Neural crest cell (in vitro differentiated cells): ENCODE data around the gene ZNF423. TPM values are rescaled to one million over a fixed set of nuclear protein-coding genes. Genes with fewer than 3 reads are reported as not detected.

Experiments
- DNase-seq: peaks from one replicate; pipeline ENCODE4 v3.0.0; 2021; ENCODE audit warnings: low read depth, mixed read lengths, low spot score
- H3K27ac Mint-ChIP-seq: one replicate; pipeline ENCODE4 v1.8.0; 2021; ENCODE audit warnings: mild to moderate bottlenecking, mixed read lengths; ENCODE audit not compliant: unreplicated experiment
- H3K27me3 Mint-ChIP-seq: 2 replicates; pipeline ENCODE4 v1.8.0; 2021; ENCODE audit warnings: low read depth, mild to moderate bottlenecking, mixed read lengths
- H3K36me3 Mint-ChIP-seq: 2 replicates; pipeline ENCODE4 v1.8.0; 2021; ENCODE audit warnings: low read depth, mild to moderate bottlenecking, mixed read lengths
- H3K4me1 Mint-ChIP-seq: 2 replicates; pipeline ENCODE4 v1.8.0; 2021; ENCODE audit warnings: mixed read lengths
- H3K4me3 Mint-ChIP-seq: one replicate; pipeline ENCODE4 v1.8.0; 2021; ENCODE audit warnings: mild to moderate bottlenecking, mixed read lengths
- H3K9me3 Mint-ChIP-seq: 2 replicates; pipeline ENCODE4 v1.8.0; 2021; ENCODE audit warnings: mixed read lengths
- CTCF ChIP-seq: fragments of 200-600 bp; sonication (generic); conservative IDR thresholded peaks from 2 replicates; pipeline ENCODE4 v1.5.0; 2021; ENCODE audit warnings: antibody characterized with exemption, mild to moderate bottlenecking
- total RNA-seq: library from RNA; stranded (reverse); gene quantifications from 2 replicates; pipeline ENCODE4 v1.2.1, GENCODE V29; 2021

ZNF423 gene
- total RNA-seq, 1 donor from 2014 or later, result 55.4 TPM

GRCh38 chr16:49597796-49598195 lies 258.1 kb downstream of the ZNF423 start:
- no peak overlapping the region for H3K4me3 Mint-ChIP-seq
- H3K4me1 Mint-ChIP-seq, result peaks cover 36% of the 10 kb centered on the region
- no peak for TF ChIP-seq CTCF
- no peaks in the 10 kb centered on the region for H3K9me3 Mint-ChIP-seq
- no peaks in the 10 kb centered on the region for H3K36me3 Mint-ChIP-seq
- H3K27ac Mint-ChIP-seq, result no peak overlapping the region
- DNase-seq, result no peak
- no peaks in the 10 kb centered on the region for H3K27me3 Mint-ChIP-seq

- no peak for TF ChIP-seq CTCF
- peaks cover 39% of the 10 kb centered on the region for H3K4me1 Mint-ChIP-seq
Observed at GRCh38 chr16:49596648-49597291, 259.1 kb downstream of the ZNF423 start.

GRCh38 chr16:49596068-49596467 lies 259.8 kb downstream of the ZNF423 start:
- Mint-ChIP-seq H3K36me3 (no peaks in the 10 kb centered on the region), H3K9me3 (no peaks in the 10 kb centered on the region), H3K27ac (no peak overlapping the region), H3K4me1 (peaks cover 39% of the 10 kb centered on the region), H3K27me3 (no peaks in the 10 kb centered on the region), H3K4me3 (no peak overlapping the region)
- TF ChIP-seq CTCF, result no peak
- no peak for DNase-seq

More at GRCh38 chr16:49596648-49597291, 259.1 kb downstream of the ZNF423 start:
- no peaks in the 10 kb centered on the region for H3K36me3 Mint-ChIP-seq
- no peak overlapping the region for H3K27ac Mint-ChIP-seq
- H3K27me3 Mint-ChIP-seq, result no peaks in the 10 kb centered on the region
- DNase-seq, result no peak
- H3K9me3 Mint-ChIP-seq, result no peaks in the 10 kb centered on the region
- no peak overlapping the region for H3K4me3 Mint-ChIP-seq

- no peaks in the 10 kb centered on the region for H3K9me3 Mint-ChIP-seq
- H3K27ac Mint-ChIP-seq, result no peak overlapping the region
- DNase-seq, result no peak
- no peaks in the 10 kb centered on the region for H3K27me3 Mint-ChIP-seq
- no peak overlapping the region for H3K4me3 Mint-ChIP-seq
- peaks cover 39% of the 10 kb centered on the region for H3K4me1 Mint-ChIP-seq
- no peak for TF ChIP-seq CTCF
- no peaks in the 10 kb centered on the region for H3K36me3 Mint-ChIP-seq
Observed at GRCh38 chr16:49594685-49595498, 261.0 kb downstream of the ZNF423 start.

GRCh38 chr16:49594153-49594552 lies 261.8 kb downstream of the ZNF423 start:
- no peak for DNase-seq
- no peaks in the 10 kb centered on the region for H3K27me3 Mint-ChIP-seq
- no peaks in the 10 kb centered on the region for H3K9me3 Mint-ChIP-seq
- no peak overlapping the region for H3K27ac Mint-ChIP-seq
- no peaks in the 10 kb centered on the region for H3K36me3 Mint-ChIP-seq
- no peak for TF ChIP-seq CTCF
- H3K4me1 Mint-ChIP-seq, result peaks cover 42% of the 10 kb centered on the region
- H3K4me3 Mint-ChIP-seq, result no peak overlapping the region
